D721Med (cell line): ENCODE measurements around the gene DENND10.

ENCODE experiments used
- DNase-seq: peaks from one replicate; pipeline ENCODE4 v3.0.0; 2011; ENCODE audit warnings: low spot score; ENCODE audit not compliant: insufficient read length
- FAIRE-seq: peaks from 2 replicates; lab custom pipeline; 2011; peaks lifted over from hg19 to GRCh38; lab: Jason Lieb, UNC
- TF ChIP-seq, protein P1 (sequence below): IDR thresholded peaks from 2 replicates; pipeline ENCODE4 v1.5.1; 2012; ENCODE audit warnings: mild to moderate bottlenecking, control low read depth; ENCODE audit not compliant: insufficient read depth; ENCODE audit errors: missing control alignments

Gene DENND10

DNA sequence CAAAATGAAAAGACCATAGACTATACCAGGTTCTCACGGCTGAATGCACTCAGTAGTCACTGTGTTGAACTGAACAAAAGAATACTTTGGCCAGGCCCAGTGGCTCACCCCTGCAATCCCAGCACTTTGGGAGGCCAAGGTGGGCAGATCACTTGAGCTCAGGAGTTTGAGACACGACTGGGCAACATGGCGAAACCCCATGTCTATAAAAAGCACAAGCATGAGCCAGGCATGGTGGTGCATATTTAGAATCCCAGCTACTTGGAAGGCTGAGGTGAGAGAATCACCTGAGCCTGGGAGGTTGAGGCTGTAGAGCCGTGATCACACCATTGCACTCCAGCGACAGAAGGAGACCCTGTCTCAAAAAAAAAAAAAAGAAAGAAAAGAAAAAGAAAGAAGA is 49.1 kb downstream of the DENND10 start:
- DNase-seq = no peak
- FAIRE-seq = no peak
- TF ChIP-seq, protein P1, sequence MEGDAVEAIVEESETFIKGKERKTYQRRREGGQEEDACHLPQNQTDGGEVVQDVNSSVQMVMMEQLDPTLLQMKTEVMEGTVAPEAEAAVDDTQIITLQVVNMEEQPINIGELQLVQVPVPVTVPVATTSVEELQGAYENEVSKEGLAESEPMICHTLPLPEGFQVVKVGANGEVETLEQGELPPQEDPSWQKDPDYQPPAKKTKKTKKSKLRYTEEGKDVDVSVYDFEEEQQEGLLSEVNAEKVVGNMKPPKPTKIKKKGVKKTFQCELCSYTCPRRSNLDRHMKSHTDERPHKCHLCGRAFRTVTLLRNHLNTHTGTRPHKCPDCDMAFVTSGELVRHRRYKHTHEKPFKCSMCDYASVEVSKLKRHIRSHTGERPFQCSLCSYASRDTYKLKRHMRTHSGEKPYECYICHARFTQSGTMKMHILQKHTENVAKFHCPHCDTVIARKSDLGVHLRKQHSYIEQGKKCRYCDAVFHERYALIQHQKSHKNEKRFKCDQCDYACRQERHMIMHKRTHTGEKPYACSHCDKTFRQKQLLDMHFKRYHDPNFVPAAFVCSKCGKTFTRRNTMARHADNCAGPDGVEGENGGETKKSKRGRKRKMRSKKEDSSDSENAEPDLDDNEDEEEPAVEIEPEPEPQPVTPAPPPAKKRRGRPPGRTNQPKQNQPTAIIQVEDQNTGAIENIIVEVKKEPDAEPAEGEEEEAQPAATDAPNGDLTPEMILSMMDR = no peak

DNA sequence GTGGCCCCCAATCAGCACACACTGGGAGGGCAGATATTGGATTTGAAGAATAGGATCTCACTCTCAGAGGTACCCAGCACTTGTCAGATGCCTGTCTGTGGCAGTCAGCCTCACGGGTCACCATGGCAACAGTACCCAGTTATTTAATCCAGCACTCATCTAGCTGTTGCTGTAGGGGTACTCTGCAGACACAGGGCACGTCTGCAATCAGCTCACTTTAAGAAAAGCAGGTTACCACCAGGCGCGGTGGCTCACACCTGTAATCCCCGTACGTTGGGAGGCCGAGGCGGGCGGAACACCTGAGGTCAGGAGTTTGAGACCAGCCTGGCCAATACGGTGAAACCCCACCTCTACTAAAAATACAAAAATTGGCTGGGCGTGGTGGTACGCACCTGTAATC is 49.7 kb downstream of the DENND10 start:
- TF ChIP-seq, protein P1 = no peak
- no peak for FAIRE-seq
- DNase-seq = no peak

DNA sequence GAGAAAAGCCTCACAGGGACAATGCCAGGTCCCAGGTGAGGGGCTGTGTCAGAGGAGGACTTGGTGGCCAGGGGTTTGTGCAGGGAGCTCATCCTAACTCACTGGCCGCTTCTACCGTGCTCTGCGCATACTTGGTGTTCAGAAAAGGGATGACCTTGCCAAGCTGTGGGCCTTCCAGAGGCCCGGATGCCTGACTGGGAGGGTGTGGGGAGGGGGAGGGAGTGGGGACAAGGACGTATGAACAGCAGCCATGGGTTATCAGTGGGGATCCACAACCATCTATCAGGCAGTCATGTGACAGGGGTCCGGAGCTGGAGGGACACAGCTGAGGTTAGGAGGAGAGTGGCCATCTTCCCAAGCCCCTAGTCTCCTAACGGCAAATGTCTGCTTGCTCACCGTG is 55.4 kb downstream of the DENND10 start:
- DNase-seq (no peak), FAIRE-seq (no peak)
- TF ChIP-seq, protein P1 = no peak

DNA sequence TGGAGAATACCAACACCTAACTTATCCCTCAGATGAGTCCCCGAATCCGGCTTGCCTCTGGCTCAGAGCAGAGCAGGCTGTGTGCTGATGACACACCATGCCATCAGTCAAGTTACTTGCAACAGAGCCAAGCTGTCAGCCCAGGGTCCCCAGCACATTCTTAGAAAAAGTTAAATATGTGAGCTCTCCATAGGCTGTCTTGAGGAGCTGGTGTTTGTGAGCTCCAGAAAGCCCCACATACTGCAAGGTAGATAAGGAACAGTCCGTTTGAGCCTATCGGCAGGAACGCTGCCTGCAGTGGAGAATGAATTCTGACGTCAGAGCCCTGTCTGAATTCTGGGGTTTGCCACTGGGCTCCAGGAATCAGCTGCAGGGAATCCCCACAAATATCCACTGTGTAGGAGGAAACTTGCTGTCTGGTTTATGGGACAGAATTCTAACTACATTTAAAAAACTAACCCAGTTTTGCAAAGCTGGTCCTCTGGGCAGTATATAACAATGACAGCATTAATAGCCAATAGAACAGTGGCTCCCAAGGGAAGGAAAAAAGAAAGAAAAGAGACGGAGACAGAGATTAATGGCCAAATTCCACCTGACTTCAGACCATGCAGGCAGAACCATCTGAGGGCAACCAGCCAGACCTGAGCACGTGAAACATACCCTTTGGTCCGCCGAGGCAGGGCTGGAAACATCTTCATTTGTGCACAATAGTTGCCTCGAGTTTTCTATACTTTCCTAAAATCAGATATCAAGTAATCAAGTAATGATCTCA is 58.0 kb downstream of the DENND10 start:
- TF ChIP-seq, protein P1 = no peak
- DNase-seq (no peak), FAIRE-seq (no peak)

DNA sequence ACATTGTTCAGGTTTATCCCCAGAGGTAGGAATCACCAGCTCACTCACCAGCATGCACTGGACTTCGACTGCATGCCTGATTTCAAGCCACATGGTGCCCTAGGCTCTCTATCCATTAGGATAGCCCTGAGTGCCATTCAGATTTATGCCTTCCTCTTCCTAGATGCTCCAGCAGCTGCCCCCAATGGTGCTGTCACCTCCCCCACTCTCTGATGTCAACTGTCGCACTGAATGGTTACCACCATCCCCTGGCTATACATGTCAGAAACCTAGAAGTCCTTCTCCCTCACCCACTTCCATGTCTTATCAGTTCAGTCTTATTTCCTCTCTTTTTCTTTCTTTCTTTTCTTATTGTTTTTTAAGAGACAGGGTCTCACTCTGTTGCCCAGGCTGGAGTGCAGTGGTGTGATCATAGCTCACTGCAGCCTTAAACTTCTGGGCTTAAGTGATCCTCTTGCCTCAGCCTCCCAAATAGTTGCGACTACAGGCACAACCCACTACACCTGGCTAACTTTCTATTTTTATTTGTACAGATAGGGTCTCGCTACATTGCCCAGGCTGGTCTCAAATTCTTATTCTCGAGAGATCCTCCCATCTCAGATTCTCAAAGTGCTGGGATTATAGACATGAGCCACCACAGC is 58.7 kb downstream of the DENND10 start:
- FAIRE-seq (no peak), DNase-seq (no peak)
- TF ChIP-seq, protein P1 = no peak

DNA sequence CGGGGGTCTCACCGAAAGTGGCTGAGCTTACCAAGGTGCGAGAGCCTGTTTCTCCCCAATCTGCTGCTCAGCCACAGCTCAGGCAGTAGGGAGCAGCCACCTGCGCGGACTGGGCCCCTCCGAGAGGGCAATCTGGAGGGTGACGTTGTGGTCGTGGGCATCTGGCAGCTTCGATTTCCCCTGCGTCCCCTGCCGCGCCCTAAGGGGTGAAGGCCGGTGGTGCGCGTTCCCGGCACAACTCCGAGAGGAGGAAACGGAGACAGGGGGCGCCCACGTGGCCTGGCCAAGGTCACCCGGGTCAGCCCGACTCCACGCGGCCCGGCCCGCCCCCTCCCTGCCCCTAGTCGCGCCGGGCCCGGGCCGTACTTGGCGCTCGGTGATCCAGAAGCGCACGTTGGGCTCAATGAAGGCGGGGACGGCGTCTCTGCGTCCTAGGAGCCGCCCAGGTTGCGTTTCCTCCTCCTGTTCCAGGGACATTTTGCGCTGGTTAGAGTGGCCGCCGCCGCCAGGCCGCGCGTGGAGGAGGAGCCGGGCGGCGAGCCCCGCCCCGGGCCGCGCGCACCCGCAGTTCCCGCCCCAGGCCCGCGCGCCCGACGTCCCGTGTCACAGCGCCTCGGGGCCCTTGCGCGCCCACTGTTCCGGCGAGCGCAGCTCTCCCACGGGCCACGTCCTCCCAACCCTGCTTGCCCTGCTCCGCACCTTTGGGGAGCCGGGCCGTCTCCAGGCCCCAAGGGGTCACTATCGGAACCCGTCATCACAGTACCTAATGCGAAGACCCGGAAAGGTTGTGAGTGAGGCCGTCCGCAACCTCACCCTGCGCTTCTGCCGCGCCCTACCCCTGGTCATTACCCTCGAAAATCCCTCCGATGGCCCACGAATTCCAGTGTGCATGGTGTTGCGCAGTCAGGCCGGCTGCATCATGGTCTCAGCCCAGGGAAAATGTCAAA is 61.5 kb downstream of the DENND10 start, which contains the start of gene SFXN4:
Gene SFXN4, minus strand, starts transcription at position 544 of the 947 bp plus-strand sequence. Its CDS starts 67 bp downstream, at position 477.
- no peak for DNase-seq
- TF ChIP-seq, protein P1 = no peak
- no peak for FAIRE-seq
